ENCODE data around the gene ELN.

The ELN gene

DNA sequence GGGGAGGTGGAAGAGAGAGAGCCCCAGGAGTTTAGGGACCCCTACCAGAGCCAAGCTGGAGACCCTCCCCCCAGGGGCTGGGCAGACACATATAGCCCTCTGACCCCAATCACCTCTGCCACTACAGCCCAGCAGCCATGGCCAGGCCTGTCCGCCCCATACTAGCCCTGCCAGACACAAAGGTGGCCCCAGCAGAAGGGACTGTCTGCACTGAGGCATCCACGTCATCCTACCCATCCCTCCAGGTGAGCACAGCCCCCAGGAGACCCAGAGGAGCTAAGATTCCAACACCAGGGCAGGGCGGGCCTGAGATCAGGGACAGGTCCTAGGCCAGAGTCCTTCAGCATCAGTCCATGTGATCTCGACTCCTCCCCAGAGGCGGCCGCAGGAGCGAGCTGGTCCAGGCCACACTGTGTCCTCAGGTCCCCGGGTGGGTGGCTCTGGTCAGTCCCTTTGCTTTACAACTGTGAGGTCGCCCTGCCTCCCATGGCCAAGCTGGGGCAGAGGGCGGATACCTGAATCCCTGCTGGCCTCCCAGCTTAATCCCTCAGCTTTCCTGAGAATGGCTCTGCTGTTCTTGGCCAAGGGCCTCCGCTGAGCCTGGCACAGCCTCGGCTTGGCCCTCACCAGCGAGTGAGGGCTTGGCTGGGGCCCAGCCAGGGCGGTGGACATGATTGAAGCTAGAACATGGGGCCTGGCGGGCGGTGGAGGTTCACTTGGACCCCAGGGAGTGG is 14.3 kb upstream of the ELN start:
- no peaks in the 10 kb centered on the region for H3K36me3 ChIP-seq (ENCODE audit: control insufficient read depth, insufficient read depth, low read length)
- H3K27ac ChIP-seq (ENCODE audit: low read length), result no peak overlapping the region

DNA sequence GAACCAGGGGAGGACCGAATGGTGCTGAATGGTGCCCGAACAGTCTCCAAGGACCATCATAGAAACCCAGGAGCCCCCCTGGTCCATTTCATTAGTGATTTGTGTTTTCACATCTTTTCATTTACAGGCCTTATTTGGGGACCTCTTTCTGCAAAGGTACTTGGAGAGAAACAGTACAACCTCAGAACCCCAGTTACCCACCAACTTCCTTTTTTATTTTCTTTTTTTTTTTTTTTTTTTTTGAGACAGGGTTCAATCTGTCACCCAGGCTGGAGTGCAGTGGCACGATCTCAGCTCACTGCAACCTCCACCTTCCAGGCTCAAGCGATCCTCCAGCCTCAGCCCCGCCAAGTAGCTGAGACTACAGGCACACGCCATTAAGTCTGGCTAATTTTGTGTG is 13.0 kb upstream of the ELN start:
- H3K27me3 ChIP-seq (ENCODE audit: control insufficient read depth, insufficient read depth, low read length), result no peaks in the 10 kb centered on the region

More for the DNA sequence above, 14.3 kb upstream of the ELN start:
- no peak for DNase-seq (ENCODE audit: low read depth, low spot score)
- no peaks in the 10 kb centered on the region for H3K9me3 ChIP-seq (ENCODE audit: control insufficient read depth, insufficient read depth, low read length)
- H3K4me3 ChIP-seq (ENCODE audit: low read length), result no peak overlapping the region
- WGBS (ENCODE audit: insufficient coverage, insufficient read length), result no CpG with 5 or more reads among the region's 16 CpGs
- H3K4me1 ChIP-seq (ENCODE audit: control insufficient read depth, insufficient read depth, low read length), result no peaks in the 10 kb centered on the region; the same call in 1 of the 2 replicates
- H3K27me3 ChIP-seq (ENCODE audit: control insufficient read depth, insufficient read depth, low read length), result no peaks in the 10 kb centered on the region

DNA sequence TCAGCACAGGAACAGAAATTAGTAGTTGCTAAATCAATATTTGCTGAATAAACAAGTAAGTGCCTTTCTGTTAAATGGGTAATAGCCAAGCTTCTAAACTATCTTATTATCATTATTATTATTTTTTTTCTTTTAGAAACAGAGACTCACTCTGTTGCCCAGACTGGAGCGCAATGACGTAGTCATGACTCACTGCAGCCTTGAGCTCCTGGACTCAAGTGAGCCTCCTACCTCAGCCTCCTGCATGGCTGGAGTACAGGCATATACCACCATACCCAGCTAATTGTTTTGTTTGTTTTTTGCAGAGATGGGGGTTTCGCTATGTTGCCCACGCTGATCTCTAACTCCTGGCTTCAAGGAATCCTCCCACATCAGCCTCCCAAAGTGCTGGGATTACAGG is 12.3 kb upstream of the ELN start:
- no peaks in the 10 kb centered on the region for H3K27me3 ChIP-seq (ENCODE audit: control insufficient read depth, insufficient read depth, low read length)
- H3K36me3 ChIP-seq (ENCODE audit: control insufficient read depth, insufficient read depth, low read length), result no peaks in the 10 kb centered on the region
- no peaks in the 10 kb centered on the region for H3K9me3 ChIP-seq (ENCODE audit: control insufficient read depth, insufficient read depth, low read length)
- no CpG with 5 or more reads among the region's 4 CpGs for WGBS (ENCODE audit: insufficient coverage, insufficient read length)
- H3K4me3 ChIP-seq (ENCODE audit: low read length), result no peak overlapping the region
- DNase-seq (ENCODE audit: low read depth, low spot score), result no peak
- no peaks in the 10 kb centered on the region; the same call in 1 of the 2 replicates for H3K4me1 ChIP-seq (ENCODE audit: control insufficient read depth, insufficient read depth, low read length)
- no peak overlapping the region for H3K27ac ChIP-seq (ENCODE audit: low read length)

More for the DNA sequence above, 13.0 kb upstream of the ELN start:
- Histone ChIP-seq H3K4me1 (ENCODE audit: control insufficient read depth, insufficient read depth, low read length) (no peaks in the 10 kb centered on the region; the same call in 1 of the 2 replicates), H3K36me3 (ENCODE audit: control insufficient read depth, insufficient read depth, low read length) (no peaks in the 10 kb centered on the region), H3K4me3 (ENCODE audit: low read length) (no peak overlapping the region), H3K27ac (ENCODE audit: low read length) (no peak overlapping the region), H3K9me3 (ENCODE audit: control insufficient read depth, insufficient read depth, low read length) (no peaks in the 10 kb centered on the region)
- DNase-seq (ENCODE audit: low read depth, low spot score), result no peak
- no CpG with 5 or more reads among the region's 6 CpGs for WGBS (ENCODE audit: insufficient coverage, insufficient read length)

DNA sequence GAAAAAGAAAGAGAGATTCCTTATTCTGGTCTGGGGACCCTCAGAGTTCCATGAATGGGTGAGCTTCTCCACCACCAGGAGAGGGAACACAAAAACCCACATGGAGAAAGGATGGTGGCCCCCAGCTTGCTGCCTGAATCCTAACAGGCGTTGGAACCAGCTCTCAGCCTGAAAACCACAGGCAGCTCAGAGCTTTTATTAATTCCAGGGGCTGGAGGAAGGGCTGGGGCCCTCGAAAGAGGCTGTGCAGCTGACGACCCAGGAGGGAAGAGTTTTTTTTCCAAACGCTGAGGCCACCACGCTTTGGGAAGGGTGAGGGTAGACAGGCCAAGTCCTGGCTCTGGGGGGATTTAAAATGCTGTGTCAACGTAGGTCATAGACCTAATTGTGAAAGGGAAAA is 10.8 kb upstream of the ELN start:
- DNase-seq (ENCODE audit: low read depth, low spot score), result no peak
- WGBS (ENCODE audit: insufficient coverage, insufficient read length), result no CpG with 5 or more reads among the region's 6 CpGs

DNA sequence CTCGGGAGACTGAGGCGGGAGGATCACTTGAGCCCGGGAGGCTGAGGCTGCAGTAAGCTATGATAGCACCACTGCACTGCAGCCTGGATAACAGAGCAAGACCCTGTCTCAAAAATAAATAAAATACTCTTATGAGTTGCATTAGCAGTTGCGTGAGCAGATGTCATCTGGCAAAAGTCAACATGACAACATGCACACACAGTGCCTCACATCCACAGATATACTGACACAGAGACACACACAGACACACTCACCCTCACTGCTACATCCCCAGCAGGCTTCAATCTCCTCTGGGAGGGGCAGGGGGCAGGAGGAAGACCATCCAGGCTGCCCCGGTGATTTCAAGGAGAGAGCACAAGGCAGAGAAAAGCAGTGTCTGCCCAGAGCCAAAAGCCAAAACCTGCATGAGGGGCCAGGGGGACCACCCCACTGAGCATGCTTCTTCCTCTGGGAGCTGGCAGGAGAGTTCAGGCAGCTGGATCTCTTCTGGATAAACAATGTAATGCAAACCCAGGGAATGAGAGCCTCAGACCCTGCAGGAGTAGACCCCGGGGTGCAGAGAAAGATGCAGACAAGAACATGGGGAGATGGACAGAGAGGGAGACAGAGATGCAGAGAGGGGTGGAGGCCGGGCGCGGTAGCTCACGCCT is 9.6 kb upstream of the ELN start:
- DNase-seq (ENCODE audit: low read depth, low spot score), result no peak
- no peaks in the 10 kb centered on the region for H3K27me3 ChIP-seq (ENCODE audit: control insufficient read depth, insufficient read depth, low read length)
- no peaks in the 10 kb centered on the region for H3K4me1 ChIP-seq (ENCODE audit: control insufficient read depth, insufficient read depth, low read length)
- no peak overlapping the region for H3K27ac ChIP-seq (ENCODE audit: low read length)
- no peaks in the 10 kb centered on the region for H3K9me3 ChIP-seq (ENCODE audit: control insufficient read depth, insufficient read depth, low read length)
- no peaks in the 10 kb centered on the region for H3K36me3 ChIP-seq (ENCODE audit: control insufficient read depth, insufficient read depth, low read length)
- H3K4me3 ChIP-seq (ENCODE audit: low read length), result no peak overlapping the region
- WGBS (ENCODE audit: insufficient coverage, insufficient read length), result no CpG with 5 or more reads among the region's 10 CpGs

More for the DNA sequence above, 10.8 kb upstream of the ELN start:
- no peaks in the 10 kb centered on the region for H3K9me3 ChIP-seq (ENCODE audit: control insufficient read depth, insufficient read depth, low read length)
- no peak overlapping the region for H3K4me3 ChIP-seq (ENCODE audit: low read length)
- H3K27ac ChIP-seq (ENCODE audit: low read length), result no peak overlapping the region
- H3K4me1 ChIP-seq (ENCODE audit: control insufficient read depth, insufficient read depth, low read length), result no peaks in the 10 kb centered on the region; the same call in 1 of the 2 replicates
- no peaks in the 10 kb centered on the region for H3K36me3 ChIP-seq (ENCODE audit: control insufficient read depth, insufficient read depth, low read length)
- no peaks in the 10 kb centered on the region for H3K27me3 ChIP-seq (ENCODE audit: control insufficient read depth, insufficient read depth, low read length)

DNA sequence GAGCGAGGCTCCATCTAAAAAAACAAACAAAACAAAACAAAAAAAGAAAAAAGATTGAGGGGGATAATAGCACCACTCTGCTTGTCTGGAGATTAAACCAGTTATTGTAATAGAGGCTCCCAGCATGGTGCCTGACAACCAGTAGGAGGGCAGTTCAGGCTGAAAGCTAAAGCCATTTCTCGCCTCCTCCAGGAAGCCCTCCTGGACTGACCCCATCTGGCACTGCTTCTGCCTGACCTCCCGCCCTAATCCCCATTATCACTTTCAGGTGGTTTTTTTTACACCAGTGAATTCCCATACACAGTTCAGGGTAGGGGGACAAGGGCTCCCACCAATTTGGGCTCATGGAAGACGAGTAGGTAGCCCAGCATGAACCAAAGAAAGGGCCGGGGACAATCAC is 8.8 kb upstream of the ELN start:
- DNase-seq (ENCODE audit: low read depth, low spot score), result no peak
- H3K4me1 ChIP-seq (ENCODE audit: control insufficient read depth, insufficient read depth, low read length), result no peaks in the 10 kb centered on the region
- H3K27ac ChIP-seq (ENCODE audit: low read length), result no peak overlapping the region
- no CpG with 5 or more reads among the region's 5 CpGs for WGBS (ENCODE audit: insufficient coverage, insufficient read length)
- no peaks in the 10 kb centered on the region for H3K36me3 ChIP-seq (ENCODE audit: control insufficient read depth, insufficient read depth, low read length)
- no peaks in the 10 kb centered on the region for H3K9me3 ChIP-seq (ENCODE audit: control insufficient read depth, insufficient read depth, low read length)
- H3K27me3 ChIP-seq (ENCODE audit: control insufficient read depth, insufficient read depth, low read length), result no peaks in the 10 kb centered on the region
- no peak overlapping the region for H3K4me3 ChIP-seq (ENCODE audit: low read length)

DNA sequence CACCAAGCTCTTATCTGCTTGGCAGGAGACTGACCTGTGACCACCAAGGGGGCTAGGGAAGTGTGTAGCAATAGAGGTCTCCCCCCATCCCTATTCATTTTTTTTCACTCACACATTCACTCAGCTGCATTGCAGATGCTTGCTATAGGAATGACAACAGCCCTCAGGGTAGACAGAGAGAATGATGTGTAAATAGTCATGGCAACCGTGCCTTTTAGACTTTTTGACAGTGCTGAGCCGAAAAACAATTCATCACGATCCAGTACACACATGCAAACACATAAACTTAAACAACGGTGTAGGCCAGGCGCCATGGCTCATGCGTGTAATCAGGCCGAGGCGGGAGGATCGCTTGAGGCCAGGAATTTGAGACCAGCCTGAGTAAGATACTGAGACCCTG is 7.6 kb upstream of the ELN start:
- no peaks in the 10 kb centered on the region for H3K36me3 ChIP-seq (ENCODE audit: control insufficient read depth, insufficient read depth, low read length)
- H3K4me1 ChIP-seq (ENCODE audit: control insufficient read depth, insufficient read depth, low read length), result no peaks in the 10 kb centered on the region
- WGBS (ENCODE audit: insufficient coverage, insufficient read length), result no CpG with 5 or more reads among the region's 9 CpGs
- DNase-seq (ENCODE audit: low read depth, low spot score), result no peak
- no peaks in the 10 kb centered on the region for H3K27me3 ChIP-seq (ENCODE audit: control insufficient read depth, insufficient read depth, low read length)
- H3K9me3 ChIP-seq (ENCODE audit: control insufficient read depth, insufficient read depth, low read length), result no peaks in the 10 kb centered on the region
- no peak overlapping the region for H3K4me3 ChIP-seq (ENCODE audit: low read length)
- H3K27ac ChIP-seq (ENCODE audit: low read length), result no peak overlapping the region

DNA sequence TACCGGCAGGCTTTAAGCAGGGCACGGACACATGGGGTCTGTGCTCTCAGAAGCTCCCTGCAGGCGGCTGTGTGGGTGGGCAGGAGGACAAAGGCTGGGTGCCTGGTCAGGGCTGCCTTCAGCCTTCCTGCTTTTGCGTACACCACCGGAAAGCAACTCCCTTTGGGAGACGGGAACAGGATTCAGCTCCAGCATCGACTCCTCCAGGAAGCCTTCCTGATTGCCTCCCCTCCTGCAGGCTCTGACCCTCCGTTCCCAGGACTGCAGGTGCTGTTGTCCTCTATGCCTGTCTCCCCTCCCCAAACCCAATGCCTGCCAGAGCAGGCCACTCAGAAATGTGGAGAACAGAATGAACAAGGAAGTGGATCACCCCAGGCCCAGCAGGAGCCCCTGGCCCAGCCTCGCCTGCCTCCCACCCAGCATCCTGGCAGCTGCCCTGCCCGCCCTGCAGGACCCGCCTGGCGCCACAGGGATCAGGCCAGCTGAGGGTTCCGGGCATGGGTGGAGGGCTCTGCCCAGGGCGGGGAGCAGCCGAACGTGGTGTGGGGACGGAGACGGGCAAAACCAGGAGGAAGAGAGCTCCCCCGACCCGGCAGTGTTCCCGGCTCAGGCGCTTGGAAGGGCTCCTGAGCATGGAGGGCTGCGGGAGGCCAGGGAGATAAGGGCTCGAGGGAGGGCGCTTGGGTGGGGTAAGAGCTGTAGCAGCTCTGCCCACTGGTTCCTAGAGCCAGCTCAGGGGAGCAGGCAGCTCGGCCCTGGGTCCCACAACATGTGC is 6.2 kb upstream of the ELN start:
- no peak overlapping the region for H3K4me3 ChIP-seq (ENCODE audit: low read length)
- H3K4me1 ChIP-seq (ENCODE audit: control insufficient read depth, insufficient read depth, low read length), result no peaks in the 10 kb centered on the region
- no peaks in the 10 kb centered on the region for H3K27me3 ChIP-seq (ENCODE audit: control insufficient read depth, insufficient read depth, low read length)
- no peak overlapping the region for H3K27ac ChIP-seq (ENCODE audit: low read length)
- H3K9me3 ChIP-seq (ENCODE audit: control insufficient read depth, insufficient read depth, low read length), result no peaks in the 10 kb centered on the region
- DNase-seq (ENCODE audit: low read depth, low spot score), result no peak
- no CpG with 5 or more reads among the region's 26 CpGs for WGBS (ENCODE audit: insufficient coverage, insufficient read length)
- H3K36me3 ChIP-seq (ENCODE audit: control insufficient read depth, insufficient read depth, low read length), result no peaks in the 10 kb centered on the region

DNA sequence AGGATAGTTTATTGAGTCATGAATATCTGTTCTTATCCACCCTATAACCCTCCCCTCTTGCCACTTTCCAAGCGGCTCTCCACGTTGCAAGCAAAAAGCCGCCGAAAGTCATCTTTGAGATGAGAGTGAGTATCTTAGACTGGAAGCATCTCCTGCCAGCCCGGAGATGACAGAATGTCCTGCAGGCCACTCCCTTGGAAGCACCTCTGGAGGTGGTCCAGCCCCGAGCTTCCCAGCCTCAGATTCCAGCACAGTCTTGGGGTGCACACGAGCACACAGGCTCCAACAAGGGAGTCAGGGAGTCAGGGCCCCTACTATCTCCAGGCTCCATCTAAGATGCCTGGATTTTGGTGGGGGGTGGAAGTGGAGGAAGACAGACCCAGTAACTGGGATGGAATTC is 5.5 kb upstream of the ELN start:
- H3K27ac ChIP-seq (ENCODE audit: low read length), result no peak overlapping the region
- WGBS (ENCODE audit: insufficient coverage, insufficient read length), result no CpG with 5 or more reads among the region's 7 CpGs
- no peak for DNase-seq (ENCODE audit: low read depth, low spot score)
- H3K4me3 ChIP-seq (ENCODE audit: low read length), result no peak overlapping the region
- H3K9me3 ChIP-seq (ENCODE audit: control insufficient read depth, insufficient read depth, low read length), result no peaks in the 10 kb centered on the region
- H3K4me1 ChIP-seq (ENCODE audit: control insufficient read depth, insufficient read depth, low read length), result peaks cover 3% of the 10 kb centered on the region; the same call in 1 of the 2 replicates
- no peaks in the 10 kb centered on the region for H3K27me3 ChIP-seq (ENCODE audit: control insufficient read depth, insufficient read depth, low read length)
- no peaks in the 10 kb centered on the region for H3K36me3 ChIP-seq (ENCODE audit: control insufficient read depth, insufficient read depth, low read length)

DNA sequence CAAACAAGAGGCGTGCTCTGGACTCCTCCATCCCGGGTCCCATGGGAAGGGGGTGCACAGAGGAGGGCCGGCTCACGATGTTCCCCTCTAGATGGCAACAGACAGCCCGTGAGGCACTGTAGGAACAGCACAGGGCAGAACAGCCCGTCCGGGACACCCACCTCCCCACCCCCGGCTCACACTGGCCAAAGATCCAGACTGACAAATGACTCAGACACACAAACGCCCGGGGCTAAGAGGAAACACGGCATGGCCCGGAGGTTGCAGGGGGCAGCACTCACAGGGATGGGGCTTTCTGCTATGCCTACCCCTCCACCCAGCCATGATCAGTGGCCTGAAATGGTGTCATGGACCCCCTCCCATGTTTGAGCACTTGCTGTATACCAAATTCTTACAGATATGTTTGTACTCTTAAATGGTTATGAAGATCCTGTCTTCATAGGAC is 4.9 kb upstream of the ELN start:
- H3K27me3 ChIP-seq (ENCODE audit: control insufficient read depth, insufficient read depth, low read length), result no peaks in the 10 kb centered on the region
- no peaks in the 10 kb centered on the region for H3K9me3 ChIP-seq (ENCODE audit: control insufficient read depth, insufficient read depth, low read length)
- no peak for DNase-seq (ENCODE audit: low read depth, low spot score)
- H3K36me3 ChIP-seq (ENCODE audit: control insufficient read depth, insufficient read depth, low read length), result no peaks in the 10 kb centered on the region
- no peak overlapping the region for H3K4me3 ChIP-seq (ENCODE audit: low read length)
- H3K27ac ChIP-seq (ENCODE audit: low read length), result no peak overlapping the region
- no CpG with 5 or more reads among the region's 12 CpGs for WGBS (ENCODE audit: insufficient coverage, insufficient read length)
- peaks cover 3% of the 10 kb centered on the region; the same call in 1 of the 2 replicates for H3K4me1 ChIP-seq (ENCODE audit: control insufficient read depth, insufficient read depth, low read length)
